Mesendoderm (in vitro differentiated cells): ENCODE data around the gene CENPS.

ENCODE experiments used
- DNase-seq: peaks from one replicate; pipeline ENCODE4 v3.0.0; 2013
- H2AK5ac ChIP-seq: 2 replicates; pipeline ENCODE4 v1.6.1; 2013; ENCODE audit warnings: low read length, inconsistent platforms
- H2BK120ac ChIP-seq: 2 replicates; pipeline ENCODE4 v1.6.1; 2013; ENCODE audit warnings: low read depth, mild to moderate bottlenecking, low read length, moderate library complexity, mixed read lengths
- H2BK15ac ChIP-seq: replicated peaks from 2 replicates; pipeline ENCODE4 v1.6.1; 2013; ENCODE audit warnings: low read depth, mild to moderate bottlenecking, moderate library complexity
- H2BK5ac ChIP-seq: 2 replicates; pipeline ENCODE4 v1.6.1; 2013; ENCODE audit warnings: low read length, inconsistent platforms
- H3K18ac ChIP-seq: 2 replicates; pipeline ENCODE4 v1.6.1; 2013; ENCODE audit warnings: mild to moderate bottlenecking, low read length, mixed read lengths
- H3K23ac ChIP-seq: one replicate; pipeline ENCODE4 v1.6.1; 2013; ENCODE audit warnings: low read length
- H3K27ac ChIP-seq: 2 replicates; pipeline ENCODE4 v1.5.1; 2013; ENCODE audit warnings: low read depth, mild to moderate bottlenecking, inconsistent platforms, low read length, moderate library complexity
- H3K27me3 ChIP-seq: 2 replicates; pipeline ENCODE4 v1.6.1; 2013; ENCODE audit warnings: low read length, control low read depth, mild to moderate bottlenecking, inconsistent platforms; ENCODE audit not compliant: insufficient read depth, poor library complexity
- H3K36me3 ChIP-seq: 2 replicates; pipeline ENCODE4 v1.6.1; 2013; ENCODE audit warnings: low read length, inconsistent platforms; ENCODE audit not compliant: control insufficient read depth, insufficient read depth
- H3K4ac ChIP-seq: one replicate; pipeline ENCODE4 v1.6.1; 2013; ENCODE audit warnings: low read depth, mild to moderate bottlenecking, low read length, moderate library complexity
- H3K4me1 ChIP-seq: 2 replicates; pipeline ENCODE4 v1.6.1; 2013; ENCODE audit warnings: low read depth, low read length, inconsistent platforms; ENCODE audit not compliant: control insufficient read depth
- H3K4me2 ChIP-seq: 2 replicates; pipeline ENCODE4 v1.6.1; 2013; ENCODE audit warnings: low read length
- H3K4me3 ChIP-seq: 2 replicates; pipeline ENCODE4 v1.5.1; 2013; ENCODE audit warnings: mild to moderate bottlenecking, low read length
- H3K56ac ChIP-seq: one replicate; pipeline ENCODE4 v1.6.1; 2013; ENCODE audit warnings: low read length
- H3K79me1 ChIP-seq: 2 replicates; pipeline ENCODE4 v1.6.1; 2013; ENCODE audit warnings: low read length, inconsistent platforms
- H3K79me2 ChIP-seq: 2 replicates; pipeline ENCODE4 v1.6.1; 2013; ENCODE audit warnings: mild to moderate bottlenecking, low read length; ENCODE audit not compliant: control insufficient read depth, insufficient read depth
- H3K9ac ChIP-seq: 2 replicates; pipeline ENCODE4 v1.6.1; 2013; ENCODE audit warnings: low read length, inconsistent platforms
- H4K5ac ChIP-seq: one replicate; pipeline ENCODE4 v1.6.1; 2013; ENCODE audit warnings: low read length
- H4K8ac ChIP-seq: one replicate; pipeline ENCODE4 v1.6.1; 2013; ENCODE audit warnings: low read depth, mild to moderate bottlenecking, control low read depth, low read length, moderate library complexity
- WGBS: extraction: QIAGEN DNeasy Blood & Tissue Kit; methylation state at CpG from one replicate; pipeline ENCODE4 v1.1.7; 2013; ENCODE audit warnings: low lambda C conversion rate, missing lambda C conversion rate; ENCODE audit not compliant: insufficient coverage; ENCODE audit errors: extremely low coverage; 5-methylcytosine and 5-hydroxymethylcytosine counted together

The CENPS gene

DNA sequence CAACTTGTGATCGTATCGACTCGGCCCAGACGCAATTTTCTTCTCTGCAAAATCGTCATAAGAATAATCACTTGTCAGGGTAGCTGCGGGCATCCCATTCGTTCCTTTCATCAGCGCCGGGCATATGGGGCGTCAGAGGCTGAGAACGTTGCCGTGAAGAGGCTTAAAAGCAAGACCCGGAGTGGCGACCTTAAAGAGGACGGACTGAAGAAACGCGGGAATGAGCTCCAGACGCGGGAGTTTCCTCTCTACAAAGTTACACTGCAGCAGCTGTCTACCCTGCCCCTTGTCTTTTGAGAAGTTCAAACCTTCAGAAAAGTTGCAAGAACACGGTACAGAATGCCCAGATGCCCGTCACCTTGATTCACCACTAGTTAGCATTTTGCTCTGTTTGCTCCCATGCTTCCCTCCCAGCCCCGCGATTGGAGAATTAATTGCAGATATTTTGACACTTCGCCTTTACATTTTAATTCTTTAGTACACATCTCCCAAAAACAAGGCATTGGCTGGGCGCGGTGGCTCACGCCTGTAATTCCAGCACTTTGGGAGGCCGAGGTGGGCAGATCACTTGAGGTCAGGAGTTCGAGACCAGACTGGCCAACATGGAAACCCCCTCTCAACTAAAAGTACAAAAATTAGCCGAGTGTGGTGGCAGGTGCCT, 967 bp downstream of the CENPS start:
- Histone ChIP-seq H3K27ac (no peak overlapping the region), H3K4me2 (peak overlapping the region; percentile 76), H2BK5ac (no peak overlapping the region), H2BK120ac (no peak overlapping the region), H3K4me1 (peaks cover 2% of the 10 kb centered on the region), H3K23ac (no peak overlapping the region), H3K4me3 (peak overlapping the region; percentile 81), H4K8ac (no peak overlapping the region), H3K79me2 (no peaks in the 10 kb centered on the region), H2BK15ac (no peak overlapping the region), H3K4ac (no peak overlapping the region), H3K36me3 (peaks cover 1% of the 10 kb centered on the region), H3K79me1 (no peaks in the 10 kb centered on the region), H3K56ac (peak overlapping the region; percentile 97), H4K5ac (no peak overlapping the region), H3K18ac (peak overlapping the region; percentile 24), H3K27me3 (no peaks in the 10 kb centered on the region), H2AK5ac (no peak overlapping the region), H3K9ac (peak overlapping the region; percentile 76)
- no CpG with 5 or more reads among the region's 30 CpGs for WGBS
- DNase-seq = peak; percentile 51

- H4K5ac ChIP-seq = no peak overlapping the region
- H3K27ac ChIP-seq = no peak overlapping the region
- H3K9ac ChIP-seq = no peak overlapping the region
- no peak overlapping the region for H2BK5ac ChIP-seq
- no peak overlapping the region for H3K4me3 ChIP-seq
- DNase-seq = no peak
- H3K18ac ChIP-seq = no peak overlapping the region
- H3K4me1 ChIP-seq = peaks cover 2% of the 10 kb centered on the region
- no peaks in the 10 kb centered on the region for H3K79me2 ChIP-seq
- peaks cover 1% of the 10 kb centered on the region for H3K36me3 ChIP-seq
- no peak overlapping the region for H3K56ac ChIP-seq
- H3K79me1 ChIP-seq = no peaks in the 10 kb centered on the region
- H2BK120ac ChIP-seq = no peak overlapping the region
- H3K23ac ChIP-seq = no peak overlapping the region
- no peak overlapping the region for H3K4ac ChIP-seq
- H3K27me3 ChIP-seq = no peaks in the 10 kb centered on the region
- no peak overlapping the region for H2AK5ac ChIP-seq
- WGBS = no CpG with 5 or more reads among the region's 14 CpGs
- H3K4me2 ChIP-seq = no peak overlapping the region
- no peak overlapping the region for H4K8ac ChIP-seq
- H2BK15ac ChIP-seq = no peak overlapping the region
Measured at GRCh38 chr1:10432910-10433700, 2.9 kb downstream of the CENPS start.

GRCh38 chr1:10433790-10434189, 3.6 kb downstream of the CENPS start:
- no peak overlapping the region for H2AK5ac ChIP-seq
- no peak overlapping the region for H4K8ac ChIP-seq
- no peak overlapping the region for H3K4me3 ChIP-seq
- no peak overlapping the region for H3K23ac ChIP-seq
- H3K4me2 ChIP-seq = no peak overlapping the region
- H3K79me1 ChIP-seq = no peaks in the 10 kb centered on the region
- H3K36me3 ChIP-seq = peaks cover 1% of the 10 kb centered on the region
- H3K9ac ChIP-seq = no peak overlapping the region
- DNase-seq = no peak
- WGBS = no CpG with 5 or more reads among the region's 11 CpGs
- peaks cover 2% of the 10 kb centered on the region for H3K4me1 ChIP-seq
- no peaks in the 10 kb centered on the region for H3K27me3 ChIP-seq
- no peak overlapping the region for H3K56ac ChIP-seq
- no peaks in the 10 kb centered on the region for H3K79me2 ChIP-seq
- H2BK5ac ChIP-seq = no peak overlapping the region
- H2BK120ac ChIP-seq = no peak overlapping the region
- H4K5ac ChIP-seq = no peak overlapping the region
- no peak overlapping the region for H3K18ac ChIP-seq
- no peak overlapping the region for H2BK15ac ChIP-seq
- no peak overlapping the region for H3K4ac ChIP-seq
- no peak overlapping the region for H3K27ac ChIP-seq

- no peak overlapping the region for H3K4ac ChIP-seq
- H3K4me3 ChIP-seq = no peak overlapping the region
- no peak overlapping the region for H2AK5ac ChIP-seq
Measured at GRCh38 chr1:10434590-10434989, 4.4 kb downstream of the CENPS start.

DNA sequence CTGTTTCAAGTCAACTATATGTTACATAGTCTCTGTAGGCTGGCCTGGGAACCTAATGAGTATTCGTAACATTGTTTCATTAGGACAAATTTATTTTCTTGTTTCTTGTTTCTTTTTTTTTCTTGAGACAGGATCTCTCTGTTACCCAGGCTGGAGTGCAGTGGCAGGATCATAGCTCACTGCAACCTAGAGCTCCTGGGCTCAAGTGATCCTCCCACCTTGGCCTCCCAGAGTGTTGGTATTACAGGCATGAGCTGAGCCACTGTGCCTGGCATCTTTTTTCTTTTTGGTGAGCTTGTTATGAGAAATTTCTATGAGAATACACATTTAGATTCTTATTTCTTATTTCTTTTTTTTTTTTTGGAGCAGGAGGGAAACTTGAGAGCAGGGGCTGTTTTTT, 6.8 kb downstream of the CENPS start:
- no peaks in the 10 kb centered on the region for H3K79me2 ChIP-seq
- H3K23ac ChIP-seq = no peak overlapping the region
- H3K27ac ChIP-seq = no peak overlapping the region
- H3K4me3 ChIP-seq = no peak overlapping the region
- no peaks in the 10 kb centered on the region for H3K79me1 ChIP-seq
- no peak overlapping the region for H2BK5ac ChIP-seq
- H3K36me3 ChIP-seq = peaks cover 1% of the 10 kb centered on the region
- no peak overlapping the region for H3K9ac ChIP-seq
- H4K8ac ChIP-seq = no peak overlapping the region
- H4K5ac ChIP-seq = no peak overlapping the region
- no peak overlapping the region for H3K4ac ChIP-seq
- WGBS = no CpG with 5 or more reads among the region's 1 CpG
- no peak overlapping the region for H3K18ac ChIP-seq
- no peak overlapping the region for H2BK120ac ChIP-seq
- H2AK5ac ChIP-seq = no peak overlapping the region
- no peak overlapping the region for H3K56ac ChIP-seq
- no peak overlapping the region for H2BK15ac ChIP-seq
- H3K4me1 ChIP-seq = no peaks in the 10 kb centered on the region
- H3K4me2 ChIP-seq = no peak overlapping the region
- DNase-seq = no peak
- H3K27me3 ChIP-seq = no peaks in the 10 kb centered on the region

More at GRCh38 chr1:10434590-10434989, 4.4 kb downstream of the CENPS start:
- H3K79me2 ChIP-seq = no peaks in the 10 kb centered on the region
- H3K18ac ChIP-seq = no peak overlapping the region
- peaks cover 2% of the 10 kb centered on the region for H3K4me1 ChIP-seq
- no peaks in the 10 kb centered on the region for H3K79me1 ChIP-seq
- H2BK120ac ChIP-seq = no peak overlapping the region
- no peak overlapping the region for H3K9ac ChIP-seq
- no peak overlapping the region for H4K8ac ChIP-seq
- peaks cover 1% of the 10 kb centered on the region for H3K36me3 ChIP-seq
- H3K23ac ChIP-seq = no peak overlapping the region
- no peaks in the 10 kb centered on the region for H3K27me3 ChIP-seq
- H3K56ac ChIP-seq = no peak overlapping the region
- DNase-seq = no peak
- H2BK15ac ChIP-seq = no peak overlapping the region
- H2BK5ac ChIP-seq = no peak overlapping the region
- no CpG with 5 or more reads among the region's 5 CpGs for WGBS
- no peak overlapping the region for H3K27ac ChIP-seq
- no peak overlapping the region for H4K5ac ChIP-seq
- no peak overlapping the region for H3K4me2 ChIP-seq
